Erythroblast (primary cell): ENCODE results near the gene RTN4RL1.

Experiments
- GATA1 ChIP-seq: IDR thresholded peaks from 2 replicates; pipeline ENCODE4 v1.6.1; 2011; ENCODE audit warnings: low read depth, mild to moderate bottlenecking, control low read depth, low read length, moderate library complexity
- POLR2A ChIP-seq: IDR thresholded peaks from 2 replicates; pipeline ENCODE4 v1.6.1; 2011; ENCODE audit warnings: mild to moderate bottlenecking, low read length

DNA sequence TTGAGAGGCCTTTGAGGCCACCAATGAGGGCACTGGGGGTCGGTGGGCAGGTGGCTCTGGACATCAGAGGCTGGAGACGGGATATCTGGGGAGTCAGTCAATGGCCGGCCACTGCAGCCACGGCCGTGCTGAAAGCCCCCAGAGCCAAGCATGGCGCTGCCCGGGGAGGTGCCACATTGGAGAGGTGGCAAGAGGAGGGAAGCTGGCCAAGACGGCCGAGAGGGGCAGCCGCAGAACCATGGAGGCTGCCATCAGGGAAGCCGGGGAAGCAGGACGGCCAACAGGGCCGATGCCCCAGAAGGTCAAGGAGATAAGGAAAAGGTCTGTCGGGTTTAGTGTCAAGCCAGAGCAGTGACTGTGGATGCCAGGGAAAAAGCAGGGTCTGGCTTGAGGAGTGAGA is 9.8 kb downstream of the RTN4RL1 start:
- TF ChIP-seq POLR2A (no peak), GATA1 (no peak)
